GM08714 (cell line): Measurements from ENCODE around the gene MAPK1.
A peak's percentile ranks its signal among the peaks of the same experiment; 100 is the strongest.
"Not testable (repeated sequence)": the region's sequence is repeated elsewhere in the genome, so short reads cannot be mapped to it uniquely, and the experiment has no call there.

ENCODE experiments used
- H3K4me3 ChIP-seq: fragments of 200-500 bp; sonication (Bioruptor generic); 2 replicates; pipeline ENCODE4 v1.5.1; 2014; ENCODE audit warnings: mild to moderate bottlenecking, low read length, inconsistent platforms
- ZNF274 ChIP-seq: IDR thresholded peaks from 2 replicates; pipeline ENCODE4 v1.6.1; 2012; ENCODE audit warnings: mild to moderate bottlenecking, low read depth, low read length

MAPK1 gene

GRCh38 chr22:21845558-21846453, 21.6 kb downstream of the MAPK1 start:
- no peak for TF ChIP-seq ZNF274
- no peak overlapping the region for H3K4me3 ChIP-seq

GRCh38 chr22:21842946-21843345, 24.5 kb downstream of the MAPK1 start:
- no peak overlapping the region for H3K4me3 ChIP-seq
- TF ChIP-seq ZNF274, result no peak

GRCh38 chr22:21841422-21841821, 26.0 kb downstream of the MAPK1 start:
- no peak overlapping the region for H3K4me3 ChIP-seq
- TF ChIP-seq ZNF274, result no peak

DNA sequence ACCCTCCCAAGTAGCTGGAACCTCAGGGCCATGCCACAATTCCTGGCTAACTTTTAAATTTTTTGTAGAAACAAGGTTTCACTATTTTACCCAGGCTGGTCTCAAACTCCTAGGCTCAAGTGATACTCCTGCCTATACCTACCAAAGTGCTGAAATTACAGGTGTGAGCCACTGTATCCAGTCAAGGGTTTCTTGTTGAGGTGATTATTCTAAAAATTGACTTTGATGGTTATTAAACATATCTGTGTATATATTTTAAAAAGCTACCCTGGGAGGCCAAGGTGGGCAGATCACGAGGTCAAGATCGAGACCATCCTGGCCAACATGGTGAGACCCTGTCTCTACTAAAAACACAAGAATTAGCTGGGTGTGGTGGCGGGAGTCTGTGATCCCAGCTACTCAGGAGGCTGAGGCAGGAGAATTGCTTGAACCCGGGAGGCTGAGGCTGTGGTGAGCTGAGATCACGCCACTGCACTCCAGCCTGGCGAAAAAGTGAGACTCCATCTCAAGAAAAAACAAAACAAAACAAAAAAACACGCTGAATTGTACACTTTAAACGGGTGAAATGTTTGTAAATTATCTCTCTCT, 27.1 kb downstream of the MAPK1 start:
- TF ChIP-seq ZNF274, result no peak

GRCh38 chr22:21839765-21840140, 27.7 kb downstream of the MAPK1 start:
- no peak for TF ChIP-seq ZNF274
- no peak overlapping the region for H3K4me3 ChIP-seq

More for the DNA sequence above, 27.1 kb downstream of the MAPK1 start:
- no peak overlapping the region for H3K4me3 ChIP-seq

DNA sequence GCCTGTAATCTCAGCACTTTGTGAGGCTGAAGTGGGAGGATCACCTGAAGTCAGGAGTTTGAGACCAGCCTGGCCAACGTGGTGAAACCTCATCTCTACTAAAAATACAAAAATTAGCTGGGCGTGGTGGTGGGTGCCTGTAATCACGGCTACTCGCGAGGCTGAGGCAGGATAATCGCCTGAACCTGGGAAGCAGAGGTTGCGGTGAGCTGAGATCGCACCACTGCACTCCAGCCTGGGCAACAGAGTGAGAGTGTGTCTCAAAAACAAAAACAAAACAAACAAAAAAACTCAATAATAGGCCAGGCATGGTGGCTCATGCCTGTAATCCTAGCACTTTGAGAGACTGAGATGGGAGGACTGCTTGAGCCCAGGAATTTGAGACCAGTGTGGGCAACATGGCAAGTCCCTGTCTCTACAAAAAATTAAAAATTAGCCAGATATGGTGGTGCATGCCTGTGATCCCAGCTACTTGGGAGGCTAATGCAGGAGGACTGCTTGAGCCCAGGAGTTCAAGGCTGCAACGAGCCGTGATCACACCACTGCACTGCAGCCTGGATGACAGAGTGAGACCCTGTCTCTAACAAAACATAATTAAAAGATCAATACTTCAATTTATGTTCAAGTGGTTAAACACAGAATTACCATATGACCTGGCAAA, 28.2 kb downstream of the MAPK1 start:
- H3K4me3 ChIP-seq, result not testable (repeated sequence)

DNA sequence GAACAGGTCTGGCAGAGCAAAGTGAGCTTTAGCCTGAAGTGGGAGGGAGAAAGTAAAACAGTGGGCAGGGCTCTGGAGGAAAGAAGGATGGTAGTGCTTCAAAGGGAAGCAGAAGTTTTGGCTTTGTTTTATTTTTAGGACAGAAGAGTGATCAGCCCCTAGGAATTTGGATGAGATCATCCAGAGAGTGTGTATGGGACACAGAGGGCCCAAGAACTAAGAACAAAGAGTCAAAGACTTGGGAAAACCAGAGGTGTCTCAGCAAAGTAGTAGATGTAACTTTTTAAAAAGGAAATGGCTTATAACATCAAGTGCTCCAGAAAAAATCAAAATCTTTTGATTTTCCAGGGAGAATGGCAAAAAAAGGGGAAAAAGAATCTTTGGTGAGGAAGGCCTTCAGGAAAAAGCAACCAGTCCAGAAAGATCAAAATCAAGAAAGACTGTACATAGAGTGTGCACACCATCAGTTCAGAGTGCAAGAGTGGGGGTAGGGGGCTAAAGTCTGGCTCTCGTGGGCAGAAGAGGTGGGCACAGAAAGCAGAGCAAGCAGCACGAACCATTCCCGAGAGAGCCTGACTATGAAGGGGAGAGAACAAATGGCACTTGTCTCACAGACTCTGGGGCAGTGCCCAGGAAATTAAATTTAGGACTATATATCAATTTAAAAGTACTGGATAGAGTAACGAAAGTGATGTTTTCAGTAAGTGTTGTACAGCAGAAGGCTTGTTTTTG, 30.0 kb downstream of the MAPK1 start:
- H3K4me3 ChIP-seq, result no peak overlapping the region
- no peak for TF ChIP-seq ZNF274

DNA sequence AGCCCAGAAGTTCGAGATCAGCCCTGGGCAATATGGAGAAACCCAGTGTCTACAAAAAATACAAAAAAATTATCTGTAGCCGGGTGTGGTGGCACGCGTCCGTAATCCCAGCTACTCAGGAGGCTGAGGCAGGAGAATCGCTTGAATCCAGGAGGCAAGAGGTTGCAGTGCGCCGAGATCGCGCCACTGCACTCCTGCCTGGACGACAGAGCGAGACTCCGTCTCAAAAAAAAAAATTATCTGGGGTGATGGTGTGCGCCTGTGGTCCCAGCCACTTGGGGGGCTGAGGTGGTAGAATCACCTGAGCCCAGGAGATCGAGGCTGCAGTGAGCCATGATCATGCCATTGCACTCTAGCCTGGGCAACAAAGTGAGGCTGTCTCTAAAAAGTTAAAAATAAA, 31.0 kb downstream of the MAPK1 start:
- H3K4me3 ChIP-seq, result not testable (repeated sequence)

- no peak overlapping the region for H3K4me3 ChIP-seq
- no peak for TF ChIP-seq ZNF274
Observed at GRCh38 chr22:21835378-21835777, 32.1 kb downstream of the MAPK1 start.

GRCh38 chr22:21834869-21835268, 32.6 kb downstream of the MAPK1 start:
- TF ChIP-seq ZNF274, result no peak
- H3K4me3 ChIP-seq, result peak overlapping the region; percentile 4; the same call in 1 of the 2 replicates

DNA sequence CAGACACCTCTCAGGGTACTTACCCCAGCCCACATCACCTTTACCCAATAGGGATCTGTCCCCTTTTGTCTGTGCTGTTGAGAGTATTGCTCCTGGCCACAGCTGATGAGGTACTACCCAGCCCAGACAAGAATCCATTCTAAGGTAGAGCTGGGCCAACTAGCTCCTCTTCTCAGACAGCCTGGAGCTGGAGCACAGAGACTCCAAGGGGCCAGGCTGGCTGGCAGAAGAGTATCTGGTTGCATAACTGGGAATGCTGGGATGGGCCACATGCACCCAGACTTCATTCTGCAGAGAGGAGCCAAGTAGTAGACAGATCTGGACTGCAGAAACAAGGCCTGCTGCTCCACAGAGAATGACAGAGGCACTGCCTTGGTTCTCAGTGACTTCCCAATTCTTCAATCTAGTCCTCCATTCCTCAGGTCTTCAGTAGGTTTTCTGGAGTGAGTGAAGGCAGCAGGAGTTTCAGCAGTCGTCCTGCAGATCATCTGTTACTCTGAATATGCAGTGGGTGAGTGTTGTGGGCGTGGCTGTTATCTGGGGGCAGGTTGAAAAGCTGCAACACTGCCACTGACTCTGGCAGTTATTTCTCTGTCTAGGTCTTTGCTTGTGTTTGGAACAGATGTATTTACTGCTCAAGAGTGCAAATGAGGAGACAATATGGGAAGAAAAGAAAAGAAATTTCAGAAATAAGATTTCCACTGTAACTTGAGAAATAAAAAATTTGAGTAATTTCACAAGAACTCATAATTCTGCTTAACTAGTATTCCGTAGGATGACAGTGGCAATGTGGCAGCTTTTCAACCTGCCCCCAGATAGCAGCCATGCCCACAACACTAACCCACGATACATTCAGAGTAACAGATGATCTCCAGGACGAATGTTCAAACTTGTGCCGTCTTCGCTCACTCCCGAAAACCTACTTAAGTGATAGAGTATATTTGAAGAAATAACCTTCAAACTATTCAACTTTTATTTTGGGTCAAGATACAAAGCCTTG, 34.9 kb downstream of the MAPK1 start:
- TF ChIP-seq ZNF274, result no peak

DNA sequence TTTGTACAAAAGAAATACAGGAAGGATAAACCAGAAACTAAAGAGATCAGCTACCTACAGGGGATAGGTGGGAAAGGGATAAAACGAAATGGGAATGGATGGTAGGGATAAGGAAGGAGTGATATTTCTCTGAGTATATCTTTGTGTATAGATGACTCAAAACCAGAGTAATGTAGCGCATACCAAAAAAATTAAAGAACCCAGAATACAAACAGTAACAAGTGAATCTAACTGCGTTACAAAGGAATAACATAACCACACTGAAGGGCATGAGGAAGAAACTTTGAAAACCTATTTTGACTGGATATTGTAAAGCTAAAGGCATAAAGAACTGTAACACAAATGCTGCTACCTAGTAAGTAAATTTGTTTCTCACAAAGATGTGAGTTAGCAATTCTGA, 37.9 kb downstream of the MAPK1 start:
- no peak overlapping the region for H3K4me3 ChIP-seq
- no peak for TF ChIP-seq ZNF274

More for the DNA sequence above, 34.9 kb downstream of the MAPK1 start:
- H3K4me3 ChIP-seq, result no peak overlapping the region

GRCh38 chr22:21828268-21828638, 39.2 kb downstream of the MAPK1 start:
- no peak overlapping the region for H3K4me3 ChIP-seq
- TF ChIP-seq ZNF274, result no peak
